Breast epithelium (tissue), 3 donors: ENCODE data around the gene NFIC.

ENCODE experiments used
- CTCF ChIP-seq, 3 donors: fragments of 450-650 bp; IDR thresholded peaks; one replicate each; pipeline ENCODE4 v1.5.1; 2016 to 2017; ENCODE audit warnings: antibody characterized with exemption in 3 of 3, mild to moderate bottlenecking in 3 of 3, moderate library complexity in 3 of 3
- POLR2A ChIP-seq: fragments of 450-650 bp; IDR thresholded peaks from one replicate; pipeline ENCODE4 v1.6.1; 2016; ENCODE audit warnings: antibody characterized with exemption, mild to moderate bottlenecking, moderate library complexity
- POLR2AphosphoS5 ChIP-seq, 3 donors: sonication (generic); formaldehyde crosslinking; IDR thresholded peaks; one replicate each; pipeline ENCODE4 v1.6.1; 2017; ENCODE audit warnings: antibody characterized with exemption in 3 of 3

GRCh38 chr19:3468211-3468610, 101.8 kb downstream of the NFIC start:
- TF ChIP-seq CTCF (IDR thresholded peaks at IDR 0.05) (no peak), POLR2A (no peak), POLR2AphosphoS5 (IDR thresholded peaks at IDR 0.05) (no peak)
